ENCODE data around the gene MIS12. TPM values are rescaled to one million over a fixed set of nuclear protein-coding genes. Genes with fewer than 3 reads are reported as not detected.
A peak's percentile ranks its signal among the peaks of the same experiment; 100 is the strongest.

The MIS12 gene
- polyA plus RNA-seq, 1 experiment, result 6.2 TPM

DNA sequence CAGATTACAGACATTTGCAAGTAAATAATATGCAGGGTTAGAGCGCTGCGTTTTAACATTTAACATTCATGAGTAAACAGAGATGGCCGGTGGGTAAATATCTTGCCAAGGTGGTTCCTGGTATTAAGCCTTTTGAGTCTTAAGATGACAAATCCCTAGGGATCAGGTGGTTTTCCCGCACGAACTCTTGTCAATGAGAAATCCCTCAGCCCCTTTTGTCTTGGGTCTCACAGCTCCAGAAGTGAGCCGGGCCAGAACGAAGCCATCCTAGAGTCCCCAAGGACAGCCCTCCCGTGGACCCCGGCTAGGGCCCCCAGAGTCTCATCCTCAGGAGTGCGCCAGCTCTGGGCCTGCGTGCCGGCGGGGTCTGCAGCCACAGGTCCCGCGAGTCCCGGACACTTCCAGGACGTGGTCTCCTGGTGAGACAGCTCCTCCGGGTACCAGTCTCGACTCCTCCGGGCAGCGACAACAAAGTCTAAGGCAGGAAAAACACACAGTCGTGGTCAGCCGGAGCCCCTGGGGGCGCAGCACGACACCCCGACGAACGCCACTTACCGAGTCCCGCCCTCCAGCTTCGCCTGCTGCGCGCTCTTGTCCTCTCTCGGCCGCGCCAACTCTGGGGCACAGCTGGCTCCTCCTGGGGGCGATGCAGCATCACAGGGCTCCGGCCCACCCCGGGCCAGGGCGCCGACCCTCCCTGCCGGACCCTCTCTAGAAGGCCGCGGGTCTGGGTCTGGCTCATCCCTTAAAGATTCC lies 13.3 kb downstream of the MIS12 start:
- Histone ChIP-seq H3K36me3 (ENCODE audit: control insufficient read depth, insufficient read depth, low read length) (peaks cover 3% of the 10 kb centered on the region), H3K27me3 (ENCODE audit: control insufficient read depth, insufficient read depth, low read length) (no peaks in the 10 kb centered on the region), H3K4me3 (ENCODE audit: low read depth, low read length) (peak overlapping the region; percentile 69)
- ChIA-PET POLR2A (interaction anchor here (0.6 kb wide), 1 partner anchor 60 kb away, joined by 4 read pairs; no protein-coding TSS in a partner anchor), CTCF (interaction anchor here (0.6 to 2.4 kb wide), 7 partner anchors 11 to 297 kb away, joined by 3 to 12 read pairs (median 4); partner anchors contain the start of genes C1QBP, DERL2 and MIS12)
- TF ChIP-seq, protein P1, sequence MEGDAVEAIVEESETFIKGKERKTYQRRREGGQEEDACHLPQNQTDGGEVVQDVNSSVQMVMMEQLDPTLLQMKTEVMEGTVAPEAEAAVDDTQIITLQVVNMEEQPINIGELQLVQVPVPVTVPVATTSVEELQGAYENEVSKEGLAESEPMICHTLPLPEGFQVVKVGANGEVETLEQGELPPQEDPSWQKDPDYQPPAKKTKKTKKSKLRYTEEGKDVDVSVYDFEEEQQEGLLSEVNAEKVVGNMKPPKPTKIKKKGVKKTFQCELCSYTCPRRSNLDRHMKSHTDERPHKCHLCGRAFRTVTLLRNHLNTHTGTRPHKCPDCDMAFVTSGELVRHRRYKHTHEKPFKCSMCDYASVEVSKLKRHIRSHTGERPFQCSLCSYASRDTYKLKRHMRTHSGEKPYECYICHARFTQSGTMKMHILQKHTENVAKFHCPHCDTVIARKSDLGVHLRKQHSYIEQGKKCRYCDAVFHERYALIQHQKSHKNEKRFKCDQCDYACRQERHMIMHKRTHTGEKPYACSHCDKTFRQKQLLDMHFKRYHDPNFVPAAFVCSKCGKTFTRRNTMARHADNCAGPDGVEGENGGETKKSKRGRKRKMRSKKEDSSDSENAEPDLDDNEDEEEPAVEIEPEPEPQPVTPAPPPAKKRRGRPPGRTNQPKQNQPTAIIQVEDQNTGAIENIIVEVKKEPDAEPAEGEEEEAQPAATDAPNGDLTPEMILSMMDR (IDR thresholded peaks at IDR 0.05; ENCODE audit: insufficient read depth, low read depth, low read length), result no peak
- DNase-seq (ENCODE audit: low read depth), result no peak

DNA sequence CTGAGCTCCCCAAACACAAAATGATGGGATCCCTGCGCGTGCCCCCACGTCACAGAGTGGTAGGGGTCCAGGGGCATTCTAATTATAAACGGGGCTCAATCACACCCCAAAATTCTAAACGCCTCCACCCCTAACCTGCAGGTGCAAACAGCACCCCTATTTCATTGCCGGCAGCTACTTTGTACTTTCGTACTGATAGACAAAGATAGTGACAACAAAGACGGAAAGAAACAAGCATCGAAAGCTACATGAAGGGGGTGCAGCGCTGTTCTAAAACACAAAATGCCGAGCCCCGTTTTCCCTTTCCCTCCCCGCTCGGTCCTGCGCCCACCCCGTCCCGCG lies 13.9 kb downstream of the MIS12 start:
- H3K27me3 ChIP-seq (ENCODE audit: control insufficient read depth, insufficient read depth, low read length), result no peaks in the 10 kb centered on the region
- peak overlapping the region; percentile 69 for H3K4me3 ChIP-seq (ENCODE audit: low read depth, low read length)
- no peak for DNase-seq (ENCODE audit: low read depth)
- ChIA-PET POLR2A (no interaction called here), CTCF (interaction anchor here (0.6 to 2.4 kb wide), 7 partner anchors 11 to 297 kb away, joined by 3 to 12 read pairs (median 4); partner anchors contain the start of genes C1QBP, DERL2 and MIS12)
- peaks cover 4% of the 10 kb centered on the region for H3K36me3 ChIP-seq (ENCODE audit: control insufficient read depth, insufficient read depth, low read length)
- TF ChIP-seq, protein P1 (IDR thresholded peaks at IDR 0.05; ENCODE audit: insufficient read depth, low read depth, low read length), result no peak

DNA sequence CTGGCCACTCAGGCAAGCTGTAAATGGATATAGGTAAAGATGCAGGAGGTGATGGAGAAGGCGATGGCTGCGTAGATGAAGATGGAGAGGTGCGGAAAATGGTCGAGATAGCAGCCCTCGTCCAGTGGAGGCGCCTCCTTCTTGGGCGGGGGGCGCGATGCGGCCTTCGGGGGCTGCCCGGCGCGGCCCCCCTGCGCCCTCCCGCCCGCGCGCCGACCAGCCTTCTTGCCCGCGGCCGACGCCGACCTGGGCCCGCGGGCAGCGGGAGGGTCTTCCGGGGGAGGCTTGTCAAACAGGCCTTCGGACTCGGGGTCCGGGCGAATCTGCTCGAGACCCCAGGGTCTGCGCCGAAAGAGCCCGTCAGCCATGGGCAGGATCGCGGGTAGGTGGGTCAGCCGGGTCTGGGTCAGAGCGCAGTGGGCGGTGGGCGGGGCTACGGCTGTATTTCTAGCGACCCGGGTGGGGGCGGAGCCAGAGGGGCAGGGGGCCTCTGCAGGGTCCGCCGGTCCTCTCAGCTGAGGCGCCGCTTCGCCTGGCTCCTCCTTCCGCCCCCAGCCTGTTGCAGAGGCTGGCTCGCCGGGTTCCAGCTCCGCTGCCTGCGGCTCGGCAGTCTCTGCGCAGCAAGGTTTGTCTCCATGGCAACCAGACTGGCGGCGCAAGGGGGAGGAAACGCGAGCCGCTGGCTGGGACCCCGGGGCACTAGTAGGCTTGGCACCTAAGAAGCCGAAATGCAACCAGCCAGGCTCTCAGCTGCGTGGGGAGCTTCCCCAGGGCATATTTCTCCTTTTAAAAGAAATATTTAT lies 14.4 kb downstream of the MIS12 start:
- Histone ChIP-seq H3K27me3 (ENCODE audit: control insufficient read depth, insufficient read depth, low read length) (no peaks in the 10 kb centered on the region), H3K4me3 (ENCODE audit: low read depth, low read length) (peak overlapping the region; percentile 69), H3K36me3 (ENCODE audit: control insufficient read depth, insufficient read depth, low read length) (peaks cover 5% of the 10 kb centered on the region)
- DNase-seq (ENCODE audit: low read depth), result peak; percentile 53
- TF ChIP-seq, protein P1 (IDR thresholded peaks at IDR 0.05; ENCODE audit: insufficient read depth, low read depth, low read length), result no peak
- POLR2A ChIA-PET, result no interaction called here
- CTCF ChIA-PET, result interaction anchor here (0.9 to 2.4 kb wide), 6 partner anchors 10 to 298 kb away, joined by 3 to 12 read pairs (median 4); partner anchors contain the start of genes C1QBP, DERL2 and MIS12

DNA sequence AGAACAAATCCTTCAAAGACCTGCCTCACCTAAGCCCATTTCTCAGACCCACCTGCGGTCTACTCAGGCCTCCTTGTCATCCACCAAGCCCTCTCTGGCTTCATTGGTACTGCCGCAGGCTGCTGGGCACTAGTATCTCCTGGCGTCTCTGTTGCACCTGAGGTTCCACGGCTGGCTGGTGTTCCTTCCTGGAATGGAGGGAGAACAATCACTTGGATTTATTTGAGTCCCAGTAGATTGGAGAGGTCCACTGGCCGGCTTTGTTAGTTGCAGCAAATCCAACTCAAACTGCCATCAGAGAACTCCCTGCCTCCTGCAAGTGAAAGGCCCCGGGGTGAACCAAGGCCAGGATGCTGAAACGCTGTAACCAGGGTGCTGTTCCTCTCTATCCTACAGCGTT lies 15.3 kb downstream of the MIS12 start:
- Histone ChIP-seq H3K27me3 (ENCODE audit: control insufficient read depth, insufficient read depth, low read length) (no peaks in the 10 kb centered on the region), H3K4me3 (ENCODE audit: low read depth, low read length) (no peak overlapping the region), H3K36me3 (ENCODE audit: control insufficient read depth, insufficient read depth, low read length) (peaks cover 5% of the 10 kb centered on the region)
- POLR2A ChIA-PET, result no interaction called here
- no peak for DNase-seq (ENCODE audit: low read depth)
- CTCF ChIA-PET, result no interaction called here
- TF ChIP-seq, protein P1 (IDR thresholded peaks at IDR 0.05; ENCODE audit: insufficient read depth, low read depth, low read length), result no peak

DNA sequence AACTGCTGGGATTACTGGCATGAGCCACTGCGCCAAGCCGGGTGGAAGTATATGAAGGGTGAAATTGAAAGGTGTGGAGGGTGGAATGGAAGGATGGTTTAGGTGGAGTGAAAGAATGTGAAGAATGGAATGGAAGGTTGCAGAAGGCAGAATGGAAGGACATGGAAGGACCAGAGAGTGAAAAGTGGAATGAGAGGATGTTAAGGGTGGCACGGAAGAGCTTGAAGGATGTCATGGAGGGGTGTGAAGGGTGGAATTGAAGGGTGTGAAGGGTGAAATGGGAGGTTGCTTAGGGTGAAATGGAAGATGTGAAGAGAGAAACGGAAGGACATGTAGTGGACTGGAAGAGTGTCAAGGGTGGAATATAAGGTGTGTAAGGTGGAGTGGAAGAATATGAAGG lies 16.2 kb downstream of the MIS12 start:
- TF ChIP-seq, protein P1 (IDR thresholded peaks at IDR 0.05; ENCODE audit: insufficient read depth, low read depth, low read length), result no peak
- peaks cover 5% of the 10 kb centered on the region for H3K36me3 ChIP-seq (ENCODE audit: control insufficient read depth, insufficient read depth, low read length)
- ChIA-PET POLR2A (interaction anchor here (0.7 kb wide), 1 partner anchor 82 kb away, joined by 3 read pairs; the partner anchor contains the start of gene NLRP1), CTCF (no interaction called here)
- H3K4me3 ChIP-seq (ENCODE audit: low read depth, low read length), result no peak overlapping the region
- no peak for DNase-seq (ENCODE audit: low read depth)
- no peaks in the 10 kb centered on the region for H3K27me3 ChIP-seq (ENCODE audit: control insufficient read depth, insufficient read depth, low read length)
